Thyroid gland (tissue), 4 donors: ENCODE results near the gene HECTD2.

Source experiments
- CTCF ChIP-seq, 6 experiments: fragments of 200-600 bp in 3 of 6; fragments of 450-650 bp in 3 of 6; sonication (generic) in 3 of 6; IDR thresholded peaks; one replicate each; pipeline ENCODE4 v1.5.1; 2016 to 2019; ENCODE audit warnings: antibody characterized with exemption in 6 of 6, mild to moderate bottlenecking in 2 of 6, inconsistent platforms in 1 of 6, moderate library complexity in 1 of 6
- POLR2A ChIP-seq, 2 donors: fragments of 450-650 bp; IDR thresholded peaks; one replicate each; pipeline ENCODE4 v1.6.1; 2017; ENCODE audit warnings: antibody characterized with exemption in 2 of 2, mild to moderate bottlenecking in 2 of 2, moderate library complexity in 1 of 2

GRCh38 chr10:91550021-91550420, 139.9 kb downstream of the HECTD2 start:
- TF ChIP-seq POLR2A (IDR thresholded peaks at IDR 0.05) (no peak), CTCF (IDR thresholded peaks at IDR 0.05) (no peak)
